Astrocyte (in vitro differentiated cells and primary cell): ENCODE results near the gene VSTM2L. TPM values are rescaled to one million over a fixed set of nuclear protein-coding genes. Genes with fewer than 3 reads are reported as not detected.

Experiments used
- DNase-seq: peaks from one replicate; pipeline ENCODE4 v3.0.0-alpha.2; 2010; ENCODE audit warnings: low read depth
- FAIRE-seq: peaks from 2 replicates; lab custom pipeline; 2011; peaks lifted over from hg19 to GRCh38; lab: Jason Lieb, UNC
- H2AFZ ChIP-seq: 2 replicates; pipeline ENCODE4 v1.6.0; 2012; ENCODE audit warnings: low read depth, low read length, inconsistent platforms
- H3K27ac ChIP-seq: 2 replicates; pipeline ENCODE4 v1.5.1; 2011; ENCODE audit warnings: low read depth, low read length, inconsistent platforms
- H3K27me3 ChIP-seq: 2 replicates; pipeline ENCODE4 v1.6.0; 2011; ENCODE audit warnings: low read length, inconsistent platforms; ENCODE audit not compliant: insufficient read depth
- H3K36me3 ChIP-seq: 2 replicates; pipeline ENCODE4 v1.5.1; 2011; ENCODE audit warnings: low read length, inconsistent platforms; ENCODE audit not compliant: insufficient read depth
- H3K4me1 ChIP-seq: 2 replicates; pipeline ENCODE4 v1.5.1; 2011; ENCODE audit warnings: low read length, inconsistent platforms; ENCODE audit not compliant: insufficient read depth
- H3K4me2 ChIP-seq: 2 replicates; pipeline ENCODE4 v1.6.0; 2012; ENCODE audit warnings: low read length, inconsistent platforms
- H3K4me3 ChIP-seq: 2 replicates; pipeline ENCODE4 v1.5.1; 2011; ENCODE audit warnings: low read depth, mild to moderate bottlenecking, low read length, inconsistent platforms; ENCODE audit not compliant: insufficient read depth
- H3K79me2 ChIP-seq: 2 replicates; pipeline ENCODE4 v1.6.0; 2012; ENCODE audit warnings: mild to moderate bottlenecking, low read length, inconsistent platforms; ENCODE audit not compliant: insufficient read depth
- H3K9ac ChIP-seq: 2 replicates; pipeline ENCODE4 v1.6.0; 2012; ENCODE audit warnings: mild to moderate bottlenecking, low read length, inconsistent platforms
- H3K9me3 ChIP-seq: 2 replicates; pipeline ENCODE4 v1.5.1; 2012; ENCODE audit warnings: low read depth, mild to moderate bottlenecking, low read length, inconsistent platforms; ENCODE audit not compliant: insufficient read depth
- H4K20me1 ChIP-seq: 2 replicates; pipeline ENCODE4 v1.6.0; 2012; ENCODE audit warnings: low read length, inconsistent platforms; ENCODE audit not compliant: insufficient read depth
- H3K27ac Mint-ChIP-seq: one replicate; pipeline ENCODE4 v1.8.0; 2021; ENCODE audit warnings: mild to moderate bottlenecking, mixed read lengths; ENCODE audit not compliant: unreplicated experiment
- H3K27me3 Mint-ChIP-seq: one replicate; pipeline ENCODE4 v1.8.0; 2021; ENCODE audit warnings: low read depth, mixed read lengths; ENCODE audit not compliant: unreplicated experiment
- H3K36me3 Mint-ChIP-seq: one replicate; pipeline ENCODE4 v1.8.0; 2021; ENCODE audit warnings: low read depth, mixed read lengths; ENCODE audit not compliant: unreplicated experiment
- H3K4me1 Mint-ChIP-seq: one replicate; pipeline ENCODE4 v1.8.0; 2021; ENCODE audit warnings: low read depth, mixed read lengths; ENCODE audit not compliant: unreplicated experiment
- H3K4me3 Mint-ChIP-seq: one replicate; pipeline ENCODE4 v1.8.0; 2021; ENCODE audit warnings: mild to moderate bottlenecking, moderate library complexity, mixed read lengths; ENCODE audit not compliant: unreplicated experiment
- H3K9me3 Mint-ChIP-seq: one replicate; pipeline ENCODE4 v1.8.0; 2021; ENCODE audit warnings: mild to moderate bottlenecking, mixed read lengths; ENCODE audit not compliant: unreplicated experiment
- CTCF ChIP-seq: IDR thresholded peaks from 2 replicates; pipeline ENCODE4 v1.5.1; 2011; ENCODE audit warnings: low read depth, mild to moderate bottlenecking, inconsistent platforms, low read length, moderate library complexity; ENCODE audit not compliant: insufficient read depth
- EZH2 ChIP-seq: IDR thresholded peaks from 2 replicates; pipeline ENCODE4 v1.6.1; 2012; ENCODE audit warnings: mild to moderate bottlenecking, low read length, inconsistent platforms; ENCODE audit not compliant: insufficient read depth
- total RNA-seq: library from RNA; stranded (reverse); gene quantifications from 2 replicates; pipeline ENCODE4 v1.2.1, GENCODE V29; 2021

Gene VSTM2L
- total RNA-seq, 1 donor from 2014 or later: 18.5 TPM

GRCh38 chr20:37907677-37908401, 4.9 kb downstream of the VSTM2L start:
- Histone ChIP-seq H3K79me2 (no peaks in the 10 kb centered on the region), H3K9ac (no peak overlapping the region), H3K4me3 (no peak overlapping the region), H3K9me3 (no peaks in the 10 kb centered on the region), H3K4me1 (peaks cover 19% of the 10 kb centered on the region), H3K27ac (peak overlapping the region; percentile 2), H3K36me3 (no peaks in the 10 kb centered on the region), H3K27me3 (peaks cover 10% of the 10 kb centered on the region), H3K4me2 (peak overlapping the region; percentile 56), H4K20me1 (peaks cover 42% of the 10 kb centered on the region), H2AFZ (no peak overlapping the region)
- TF ChIP-seq EZH2: no peak
- TF ChIP-seq CTCF: no peak
- Mint-ChIP-seq H3K36me3 (no peaks in the 10 kb centered on the region), H3K27ac (peak overlapping the region; percentile 81), H3K4me3 (peak overlapping the region; percentile 20), H3K9me3 (peaks cover 3% of the 10 kb centered on the region), H3K27me3 (peaks cover 12% of the 10 kb centered on the region), H3K4me1 (peaks cover 29% of the 10 kb centered on the region)
- FAIRE-seq (peak; percentile 82), DNase-seq (peak; percentile 89)

DNA sequence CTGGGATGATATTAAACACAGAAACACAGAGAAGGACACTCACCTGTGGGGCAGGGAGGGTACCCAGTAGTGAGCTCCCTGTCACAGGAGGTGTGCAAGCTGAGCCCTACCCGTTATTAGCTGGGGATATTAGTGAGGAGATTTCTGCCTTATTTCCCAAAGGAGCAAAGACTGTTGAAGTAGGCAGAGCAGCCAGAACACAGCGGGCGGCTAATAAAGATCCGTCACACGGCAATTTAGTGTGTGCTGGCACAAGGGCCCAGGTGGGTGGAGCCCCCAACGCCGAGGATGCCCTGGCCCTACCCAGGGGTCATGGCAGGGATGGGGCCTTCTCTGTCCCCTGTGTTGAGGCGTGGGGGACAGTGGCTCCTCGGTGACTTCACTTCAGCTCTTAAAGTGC, 8.3 kb downstream of the VSTM2L start:
- H3K9ac ChIP-seq: no peak overlapping the region
- H3K4me1 ChIP-seq: peaks cover 19% of the 10 kb centered on the region
- Mint-ChIP-seq H3K36me3 (no peaks in the 10 kb centered on the region), H3K4me1 (peaks cover 27% of the 10 kb centered on the region), H3K4me3 (no peak overlapping the region), H3K27me3 (peaks cover 11% of the 10 kb centered on the region), H3K9me3 (peaks cover 3% of the 10 kb centered on the region), H3K27ac (no peak overlapping the region)
- no peaks in the 10 kb centered on the region for H3K79me2 ChIP-seq
- H2AFZ ChIP-seq: no peak overlapping the region
- no peak overlapping the region for H3K4me3 ChIP-seq
- H3K27ac ChIP-seq: no peak overlapping the region
- no peak for FAIRE-seq
- no peak overlapping the region for H3K4me2 ChIP-seq
- H3K9me3 ChIP-seq: no peaks in the 10 kb centered on the region
- no peak for DNase-seq
- H4K20me1 ChIP-seq: peaks cover 42% of the 10 kb centered on the region
- peaks cover 25% of the 10 kb centered on the region for H3K27me3 ChIP-seq
- no peak for TF ChIP-seq EZH2
- no peak for TF ChIP-seq CTCF
- no peaks in the 10 kb centered on the region for H3K36me3 ChIP-seq

GRCh38 chr20:37911838-37912281, 8.9 kb downstream of the VSTM2L start:
- Mint-ChIP-seq H3K4me3 (peak overlapping the region; percentile 41), H3K36me3 (no peaks in the 10 kb centered on the region), H3K27me3 (peaks cover 11% of the 10 kb centered on the region), H3K4me1 (peaks cover 27% of the 10 kb centered on the region), H3K27ac (peak overlapping the region; percentile 30), H3K9me3 (peaks cover 3% of the 10 kb centered on the region)
- H3K4me1 ChIP-seq: peaks cover 17% of the 10 kb centered on the region
- peak overlapping the region; percentile 18 for H3K4me2 ChIP-seq
- no peak overlapping the region for H2AFZ ChIP-seq
- no peaks in the 10 kb centered on the region for H3K9me3 ChIP-seq
- DNase-seq (peak; percentile 23), FAIRE-seq (no peak)
- TF ChIP-seq EZH2 (no peak), CTCF (no peak)
- H3K9ac ChIP-seq: no peak overlapping the region
- H3K27me3 ChIP-seq: peaks cover 31% of the 10 kb centered on the region
- no peak overlapping the region for H3K27ac ChIP-seq
- H3K36me3 ChIP-seq: no peaks in the 10 kb centered on the region
- H3K79me2 ChIP-seq: no peaks in the 10 kb centered on the region
- no peak overlapping the region for H3K4me3 ChIP-seq
- H4K20me1 ChIP-seq: peaks cover 39% of the 10 kb centered on the region
